ENCODE measurements around the gene ANKMY2. TPM values are rescaled to one million over a fixed set of nuclear protein-coding genes. Genes with fewer than 3 reads are reported as not detected.
A peak's percentile ranks its signal among the peaks of the same experiment; 100 is the strongest.

Gene ANKMY2
- polyA plus RNA-seq (2012; ENCODE audit: insufficient read depth, insufficient read length, low read depth), result 12.6 TPM

DNA sequence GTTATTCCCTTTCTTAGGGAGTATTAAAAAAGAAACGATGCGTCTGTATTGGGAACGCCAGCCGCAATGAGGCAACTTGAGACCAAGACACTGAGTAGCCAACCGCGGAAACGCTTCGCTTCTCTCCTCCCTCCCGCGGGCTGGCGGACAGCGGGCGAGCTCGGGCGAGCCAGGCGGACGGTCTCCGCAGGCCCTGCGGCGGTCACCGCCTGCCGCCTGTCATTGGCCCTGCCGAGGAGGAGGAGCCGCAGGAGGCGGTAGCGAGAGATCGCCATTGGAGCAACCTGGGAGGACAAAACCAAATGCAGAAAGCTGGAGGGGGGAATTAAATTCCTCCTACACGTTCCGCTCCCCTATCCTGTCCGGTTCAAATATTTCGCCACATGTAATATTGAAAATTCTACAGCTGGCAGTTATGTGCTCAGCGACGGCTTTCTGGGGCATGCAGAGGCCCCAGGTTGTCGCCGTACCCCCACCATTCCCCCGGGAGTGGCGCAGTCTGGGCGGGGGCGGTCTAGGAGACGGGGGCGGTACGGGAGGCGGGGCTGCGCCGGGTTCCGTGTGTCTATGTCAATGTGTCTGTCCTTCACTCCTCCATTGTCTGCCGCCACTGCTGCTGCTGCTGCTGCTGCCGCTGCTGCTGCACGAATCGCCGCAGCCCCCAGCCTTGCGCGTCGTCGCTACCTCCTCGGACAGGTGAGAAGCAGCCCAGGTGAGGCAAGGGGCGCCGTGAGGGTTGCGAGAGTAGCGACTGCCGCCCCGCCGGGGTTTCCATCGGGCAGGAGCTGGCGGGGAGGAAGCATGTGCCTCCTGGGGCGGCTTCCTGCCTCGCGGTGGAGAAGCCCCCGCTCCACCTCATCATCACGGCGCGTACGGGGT lies at the start of gene ANKMY2, which contains the start of gene BZW2:
TSS of gene ANKMY2 (minus strand) at position 162 of the 879 bp plus-strand sequence. CDS start 181 bp downstream, outside the sequence.
TSS of gene BZW2 (plus strand) at position 589 of the 879 bp plus-strand sequence. CDS start 19,263 bp downstream, outside the sequence.
- Histone ChIP-seq H3K4me1 (peaks cover 3% of the 10 kb centered on the region; the same call in 1 of the 2 replicates), H3K9me3 (no peaks in the 10 kb centered on the region), H3K36me3 (peaks cover 4% of the 10 kb centered on the region; the same call in 1 of the 2 replicates), H3K4me3 (ENCODE audit: low read depth, low read length) (peak within 1 kb of the TSS; percentile 95), H3K27me3 (no peaks in the 10 kb centered on the region)
- peak; percentile 97 for DNase-seq
- TF ChIP-seq, protein P1, sequence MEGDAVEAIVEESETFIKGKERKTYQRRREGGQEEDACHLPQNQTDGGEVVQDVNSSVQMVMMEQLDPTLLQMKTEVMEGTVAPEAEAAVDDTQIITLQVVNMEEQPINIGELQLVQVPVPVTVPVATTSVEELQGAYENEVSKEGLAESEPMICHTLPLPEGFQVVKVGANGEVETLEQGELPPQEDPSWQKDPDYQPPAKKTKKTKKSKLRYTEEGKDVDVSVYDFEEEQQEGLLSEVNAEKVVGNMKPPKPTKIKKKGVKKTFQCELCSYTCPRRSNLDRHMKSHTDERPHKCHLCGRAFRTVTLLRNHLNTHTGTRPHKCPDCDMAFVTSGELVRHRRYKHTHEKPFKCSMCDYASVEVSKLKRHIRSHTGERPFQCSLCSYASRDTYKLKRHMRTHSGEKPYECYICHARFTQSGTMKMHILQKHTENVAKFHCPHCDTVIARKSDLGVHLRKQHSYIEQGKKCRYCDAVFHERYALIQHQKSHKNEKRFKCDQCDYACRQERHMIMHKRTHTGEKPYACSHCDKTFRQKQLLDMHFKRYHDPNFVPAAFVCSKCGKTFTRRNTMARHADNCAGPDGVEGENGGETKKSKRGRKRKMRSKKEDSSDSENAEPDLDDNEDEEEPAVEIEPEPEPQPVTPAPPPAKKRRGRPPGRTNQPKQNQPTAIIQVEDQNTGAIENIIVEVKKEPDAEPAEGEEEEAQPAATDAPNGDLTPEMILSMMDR (IDR thresholded peaks at IDR 0.05; ENCODE audit: low read depth, low read length), result no peak

DNA sequence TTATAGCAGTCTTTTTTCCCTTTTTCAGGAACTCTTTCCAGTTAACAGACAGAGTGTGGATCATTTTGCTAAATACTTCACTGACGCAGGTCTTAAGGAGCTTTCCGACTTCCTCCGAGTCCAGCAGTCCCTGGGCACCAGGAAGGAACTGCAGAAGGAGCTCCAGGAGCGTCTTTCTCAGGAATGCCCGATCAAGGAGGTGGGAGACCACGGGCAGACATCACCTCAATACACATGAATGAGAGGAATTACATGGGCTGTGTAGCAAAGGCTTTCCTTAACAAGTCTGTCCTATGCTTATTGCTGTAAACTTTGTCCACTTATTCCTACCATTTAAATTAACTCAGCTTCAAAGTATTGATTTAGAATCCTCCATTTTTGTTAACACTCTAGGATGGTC lies 49.3 kb upstream of the ANKMY2 start:
- TF ChIP-seq, protein P1 (IDR thresholded peaks at IDR 0.05; ENCODE audit: low read depth, low read length), result no peak
- no peaks in the 10 kb centered on the region for H3K27me3 ChIP-seq
- no peak for DNase-seq
- H3K4me1 ChIP-seq, result no peaks in the 10 kb centered on the region
- H3K9me3 ChIP-seq, result no peaks in the 10 kb centered on the region
- no peak overlapping the region for H3K4me3 ChIP-seq (ENCODE audit: low read depth, low read length)
- H3K36me3 ChIP-seq, result peaks cover 92% of the 10 kb centered on the region

DNA sequence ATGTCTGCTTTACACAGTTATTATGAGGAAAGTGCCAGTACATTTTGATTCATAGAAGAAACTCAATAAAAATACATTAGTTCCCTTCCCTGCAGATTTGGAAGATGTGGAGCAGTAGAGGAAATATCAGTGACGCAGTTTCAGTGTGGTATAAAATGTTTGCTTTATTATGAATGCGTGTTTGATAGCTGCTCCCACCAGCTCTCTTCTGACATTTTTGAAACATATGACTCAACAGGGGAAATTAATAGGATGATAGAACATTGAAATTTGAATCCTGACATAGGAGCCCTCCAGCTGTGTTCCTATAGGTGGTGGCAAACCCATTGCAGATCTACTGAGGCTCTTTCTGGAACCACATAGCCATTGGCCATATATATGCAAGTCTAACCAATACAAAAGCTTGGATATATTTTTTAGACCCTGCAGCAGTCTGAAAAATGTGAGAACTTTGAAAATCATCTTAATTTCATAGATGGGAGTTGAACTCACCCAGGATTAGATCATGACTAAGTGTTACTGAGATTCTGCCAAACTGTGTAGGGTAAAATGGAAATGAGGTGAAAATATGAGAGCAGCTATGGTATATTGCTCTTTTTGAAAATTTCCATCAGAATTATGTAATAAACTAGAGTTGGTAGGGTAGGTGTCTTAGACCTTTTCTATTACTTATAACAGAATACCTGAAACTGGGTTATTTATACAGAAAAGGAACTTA lies 48.2 kb upstream of the ANKMY2 start:
- H3K4me1 ChIP-seq, result no peaks in the 10 kb centered on the region
- DNase-seq, result no peak
- no peaks in the 10 kb centered on the region for H3K27me3 ChIP-seq
- no peak overlapping the region for H3K4me3 ChIP-seq (ENCODE audit: low read depth, low read length)
- peaks cover 90% of the 10 kb centered on the region for H3K36me3 ChIP-seq
- TF ChIP-seq, protein P1 (IDR thresholded peaks at IDR 0.05; ENCODE audit: low read depth, low read length), result no peak
- no peaks in the 10 kb centered on the region for H3K9me3 ChIP-seq

DNA sequence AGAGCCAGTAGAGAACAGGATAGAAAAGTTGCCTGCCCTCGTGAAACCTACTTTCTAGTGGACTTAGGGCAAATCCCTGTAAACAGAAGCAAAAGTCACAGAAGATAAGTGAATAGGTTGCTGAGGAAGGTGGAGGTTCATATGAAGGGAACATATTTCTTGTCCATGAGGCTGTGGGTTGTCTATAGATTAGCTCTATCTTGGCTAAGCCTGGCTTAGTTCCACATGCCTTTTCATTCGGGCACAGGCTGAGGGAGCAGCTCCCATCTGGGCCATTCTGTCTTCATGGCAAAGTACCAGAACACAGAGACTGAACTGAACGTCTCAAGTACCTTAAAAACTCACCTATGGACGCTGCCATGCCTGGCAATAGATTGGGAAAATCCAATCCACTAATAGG lies 45.7 kb upstream of the ANKMY2 start:
- no peaks in the 10 kb centered on the region for H3K9me3 ChIP-seq
- no peak overlapping the region for H3K4me3 ChIP-seq (ENCODE audit: low read depth, low read length)
- DNase-seq, result no peak
- no peaks in the 10 kb centered on the region for H3K4me1 ChIP-seq
- TF ChIP-seq, protein P1 (IDR thresholded peaks at IDR 0.05; ENCODE audit: low read depth, low read length), result no peak
- H3K27me3 ChIP-seq, result no peaks in the 10 kb centered on the region
- peaks cover 75% of the 10 kb centered on the region for H3K36me3 ChIP-seq

DNA sequence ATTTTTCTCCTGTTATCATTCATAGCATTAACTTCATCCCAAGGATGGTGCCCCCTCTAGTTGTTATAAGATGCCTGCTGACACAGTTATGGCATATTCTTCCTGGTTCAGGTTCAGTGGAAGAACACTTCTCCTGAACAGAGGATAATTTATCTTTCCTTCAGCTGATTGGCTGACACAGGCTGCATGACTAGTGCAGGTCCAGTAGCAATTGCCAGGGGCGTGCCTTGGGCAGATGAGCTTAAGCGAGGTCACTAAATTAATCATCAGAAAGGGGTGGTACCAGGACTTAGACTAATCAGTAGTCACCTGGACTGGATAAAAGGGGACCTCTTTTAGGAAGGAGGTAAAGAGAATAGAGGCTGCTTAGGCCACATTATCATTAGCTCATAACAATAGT lies 42.7 kb upstream of the ANKMY2 start:
- H3K4me1 ChIP-seq, result no peaks in the 10 kb centered on the region
- peak; percentile 25 for DNase-seq
- H3K4me3 ChIP-seq (ENCODE audit: low read depth, low read length), result no peak overlapping the region
- H3K36me3 ChIP-seq, result peaks cover 74% of the 10 kb centered on the region
- H3K27me3 ChIP-seq, result no peaks in the 10 kb centered on the region
- H3K9me3 ChIP-seq, result no peaks in the 10 kb centered on the region
- TF ChIP-seq, protein P1 (IDR thresholded peaks at IDR 0.05; ENCODE audit: low read depth, low read length), result no peak
